Measurements from ENCODE around the gene KLF4. TPM values are rescaled to one million over a fixed set of nuclear protein-coding genes. Genes with fewer than 3 reads are reported as not detected.

The KLF4 gene
- total RNA-seq, 6 donors from 2014 or later = 50.3 to 213 (median 104) TPM

GRCh38 chr9:107487521-107488374 is 1.8 kb downstream of the KLF4 start:
- Histone ChIP-seq H3K9me3 (no peaks in the 10 kb centered on the region), H3K27me3 (peaks cover 0 to 22% (median 7%) of the 10 kb centered on the region in 4 donors), H3K27ac (peak overlapping the region; percentile 93 to 97 (median 95)), H3K4me3 (peak overlapping the region; percentile 64 to 87 (median 66)), H3K4me1 (peaks cover 25 to 41% (median 35%) of the 10 kb centered on the region in 4 donors), H3K36me3 (peaks cover 0 to 53% (median 11%) of the 10 kb centered on the region in 4 donors)
- DNase-seq (peak; percentile 62 to 93), ATAC-seq (ENCODE audit: low FRiP score in 2 of 2) (peak; percentile 9 to 47)
- TF ChIP-seq, protein P1, sequence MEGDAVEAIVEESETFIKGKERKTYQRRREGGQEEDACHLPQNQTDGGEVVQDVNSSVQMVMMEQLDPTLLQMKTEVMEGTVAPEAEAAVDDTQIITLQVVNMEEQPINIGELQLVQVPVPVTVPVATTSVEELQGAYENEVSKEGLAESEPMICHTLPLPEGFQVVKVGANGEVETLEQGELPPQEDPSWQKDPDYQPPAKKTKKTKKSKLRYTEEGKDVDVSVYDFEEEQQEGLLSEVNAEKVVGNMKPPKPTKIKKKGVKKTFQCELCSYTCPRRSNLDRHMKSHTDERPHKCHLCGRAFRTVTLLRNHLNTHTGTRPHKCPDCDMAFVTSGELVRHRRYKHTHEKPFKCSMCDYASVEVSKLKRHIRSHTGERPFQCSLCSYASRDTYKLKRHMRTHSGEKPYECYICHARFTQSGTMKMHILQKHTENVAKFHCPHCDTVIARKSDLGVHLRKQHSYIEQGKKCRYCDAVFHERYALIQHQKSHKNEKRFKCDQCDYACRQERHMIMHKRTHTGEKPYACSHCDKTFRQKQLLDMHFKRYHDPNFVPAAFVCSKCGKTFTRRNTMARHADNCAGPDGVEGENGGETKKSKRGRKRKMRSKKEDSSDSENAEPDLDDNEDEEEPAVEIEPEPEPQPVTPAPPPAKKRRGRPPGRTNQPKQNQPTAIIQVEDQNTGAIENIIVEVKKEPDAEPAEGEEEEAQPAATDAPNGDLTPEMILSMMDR (IDR thresholded peaks at IDR 0.05) = peak; percentile 33 to 88 (median 76)
- no peak for TF ChIP-seq POLR2A (IDR thresholded peaks at IDR 0.05)
- TF ChIP-seq POLR2AphosphoS5 (IDR thresholded peaks at IDR 0.05) = peak; percentile 5 to 31
- 7 to 13% methylated on average over 8 to 23 of the region's 91 CpGs for WGBS, 2 donors

DNA sequence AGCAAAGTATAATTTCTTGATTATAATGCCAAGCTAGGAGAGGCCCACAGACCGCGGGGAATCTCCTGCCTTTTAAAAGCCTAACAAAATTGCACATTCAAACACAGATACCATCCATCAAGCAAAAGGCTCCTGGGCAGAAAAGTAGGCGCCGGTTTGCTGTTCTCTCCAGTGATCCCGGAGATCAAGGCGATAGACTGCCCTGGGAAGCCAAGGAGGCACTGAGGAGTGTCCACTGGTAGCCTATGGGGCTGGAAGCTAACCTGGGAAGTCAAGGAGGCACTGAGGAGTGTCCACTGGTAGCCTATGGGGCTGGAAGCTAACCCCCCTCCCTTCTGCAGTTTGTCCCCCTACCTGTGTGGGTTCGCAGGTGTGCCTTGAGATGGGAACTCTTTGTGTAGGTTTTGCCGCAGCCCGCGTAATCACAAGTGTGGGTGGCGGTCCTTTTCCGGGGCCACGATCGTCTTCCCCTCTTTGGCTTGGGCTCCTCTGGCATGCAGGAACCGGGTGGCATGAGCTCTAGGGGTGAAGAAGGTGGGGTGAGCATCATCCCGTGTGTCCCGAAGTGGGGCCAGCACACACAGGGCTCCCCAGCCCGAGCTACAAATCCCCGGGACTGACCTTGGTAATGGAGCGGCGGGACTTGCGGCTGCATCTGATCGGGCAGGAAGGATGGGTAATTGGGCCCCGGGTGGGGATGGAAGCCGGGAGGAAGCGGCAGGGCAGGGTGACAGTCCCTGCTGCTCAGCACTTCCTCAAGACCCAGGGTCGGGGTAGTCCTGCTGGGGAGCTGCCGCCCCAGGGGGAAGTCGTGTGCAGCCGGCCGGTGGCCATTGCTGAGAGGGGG is 2.7 kb downstream of the KLF4 start:
- Histone ChIP-seq H3K4me1 (peaks cover 25 to 38% (median 34%) of the 10 kb centered on the region in 4 donors), H3K27me3 (peaks cover 0 to 22% (median 7%) of the 10 kb centered on the region in 4 donors), H3K36me3 (peaks cover 0 to 54% (median 11%) of the 10 kb centered on the region in 4 donors), H3K27ac (peak overlapping the region; percentile 93 to 97 (median 95)), H3K4me3 (peak overlapping the region; percentile 64 to 87 (median 66)), H3K9me3 (no peaks in the 10 kb centered on the region)
- no peak for DNase-seq
- 61 to 64% methylated on average over 24 to 31 of the region's 31 CpGs for WGBS, 2 donors
- TF ChIP-seq EP300 (IDR thresholded peaks at IDR 0.05) (no peak), POLR2A (IDR thresholded peaks at IDR 0.05) (peak in 1 of 4 donors; percentile 28)
- ATAC-seq (ENCODE audit: low FRiP score in 2 of 2) = no peak

GRCh38 chr9:107485458-107486043 is 4.0 kb downstream of the KLF4 start:
- TF ChIP-seq, protein P1 (IDR thresholded peaks at IDR 0.05) = no peak
- TF ChIP-seq POLR2AphosphoS5 (IDR thresholded peaks at IDR 0.05) = no peak
- Histone ChIP-seq H3K4me3 (peak overlapping the region; percentile 16 to 87 (median 64)), H3K27ac (peak overlapping the region; percentile 93 to 97 (median 95)), H3K36me3 (peaks cover 0 to 54% (median 11%) of the 10 kb centered on the region in 4 donors), H3K4me1 (peaks cover 21 to 31% (median 22%) of the 10 kb centered on the region in 4 donors), H3K27me3 (peaks cover 0 to 19% (median 7%) of the 10 kb centered on the region in 4 donors), H3K9me3 (no peaks in the 10 kb centered on the region)
- WGBS, 2 donors = 65 to 80% methylated on average over 15 of the region's 15 CpGs
- DNase-seq (no peak), ATAC-seq (ENCODE audit: low FRiP score in 2 of 2) (no peak)

GRCh38 chr9:107484117-107484723 is 5.3 kb downstream of the KLF4 start:
- Histone ChIP-seq H3K27ac (peak overlapping the region; percentile 16 to 96 (median 94)), H3K27me3 (peaks cover 0 to 19% (median 7%) of the 10 kb centered on the region in 4 donors), H3K4me3 (peak overlapping the region; percentile 29 to 87 (median 64)), H3K4me1 (peaks cover 16 to 24% (median 18%) of the 10 kb centered on the region in 4 donors), H3K9me3 (no peaks in the 10 kb centered on the region), H3K36me3 (peaks cover 0 to 54% (median 11%) of the 10 kb centered on the region in 4 donors)
- DNase-seq (no peak), ATAC-seq (ENCODE audit: low FRiP score in 2 of 2) (peak in 1 of 2 donors; percentile 23)
- TF ChIP-seq EP300 (IDR thresholded peaks at IDR 0.05) (no peak), POLR2AphosphoS5 (IDR thresholded peaks at IDR 0.05) (no peak), POLR2A (IDR thresholded peaks at IDR 0.05) (no peak)
- TF ChIP-seq, protein P1 (IDR thresholded peaks at IDR 0.05) = peak in 4 of 6 experiments; percentile 21 to 55 (median 45)
- 41 to 44% methylated on average over 4 of the region's 4 CpGs for WGBS, 2 donors

Data from upper lobe of left lung (tissue), 6 donors.